OCI-LY7 (cell line): ENCODE results near the gene BEND7. TPM values are rescaled to one million over a fixed set of nuclear protein-coding genes. Genes with fewer than 3 reads are reported as not detected.

Experiments
- BruUV-seq: library from RNA; stranded (reverse); fragments of 400-500 nt; replicated peaks from 2 replicates; lab custom pipeline; 2021; lab: Mats Ljungman, UMichigan
- CTCF ChIA-PET: fragments of 300-600 bp; sonication (Branson Sonifier 250); formaldehyde crosslinking; loops from one replicate; lab custom pipeline; 2022; ENCODE audit warnings: antibody characterized with exemption; ENCODE audit not compliant: unreplicated experiment; lab: Charles Lee
- POLR2A ChIA-PET: fragments of 300-600 bp; sonication (Branson Sonifier 250); formaldehyde crosslinking; loops from one replicate; lab custom pipeline; 2022; ENCODE audit warnings: antibody characterized with exemption; lab: Charles Lee
- DNase-seq: peaks from one replicate; pipeline ENCODE4 v3.0.0-alpha.2; 2015; ENCODE audit warnings: low spot score
- H2AFZ ChIP-seq: fragments of 200-600 bp; sonication (generic), shearing (Covaris generic); 2 replicates; pipeline ENCODE4 v1.6.1; 2014; ENCODE audit warnings: mild to moderate bottlenecking, antibody characterized with exemption, low read length, moderate library complexity
- H3K27ac ChIP-seq: fragments of 200-600 bp; sonication (generic); 2 replicates; pipeline ENCODE4 v1.5.1; 2014; ENCODE audit warnings: mixed run types, low read depth, mild to moderate bottlenecking, moderate library complexity, low read length, inconsistent platforms; ENCODE audit not compliant: poor library complexity, severe bottlenecking
- H3K36me3 ChIP-seq: fragments of 200-600 bp; sonication (generic); 2 replicates; pipeline ENCODE4 v1.6.1; 2014; ENCODE audit warnings: mild to moderate bottlenecking, antibody characterized with exemption, low read length, moderate library complexity, mixed read lengths; ENCODE audit not compliant: insufficient read depth
- H3K4me1 ChIP-seq: fragments of 200-600 bp; sonication (generic); 2 replicates; pipeline ENCODE4 v1.5.1; 2014; ENCODE audit warnings: mild to moderate bottlenecking, low read length; ENCODE audit not compliant: insufficient read depth, poor library complexity, severe bottlenecking
- H3K4me2 ChIP-seq: fragments of 200-600 bp; sonication (generic); 2 replicates; pipeline ENCODE4 v1.6.1; 2014; ENCODE audit warnings: mild to moderate bottlenecking, low read length
- H3K4me3 ChIP-seq: fragments of 200-600 bp; sonication (generic); 2 replicates; pipeline ENCODE4 v1.5.1; 2014; ENCODE audit warnings: mild to moderate bottlenecking, low read depth, low read length; ENCODE audit not compliant: poor library complexity, severe bottlenecking
- H3K79me2 ChIP-seq: fragments of 200-600 bp; sonication (generic); 2 replicates; pipeline ENCODE4 v1.6.1; 2016; ENCODE audit warnings: low read depth, mild to moderate bottlenecking, low read length, moderate library complexity, mixed read lengths; ENCODE audit not compliant: insufficient read depth
- H3K9me2 ChIP-seq: fragments of 200-600 bp; sonication (generic); 2 replicates; pipeline ENCODE4 v1.6.1; 2016; ENCODE audit warnings: mild to moderate bottlenecking, low read length, mixed read lengths; ENCODE audit not compliant: insufficient read depth
- H3K9me3 ChIP-seq: fragments of 200-600 bp; sonication (generic); 2 replicates; pipeline ENCODE4 v1.6.1; 2014; ENCODE audit warnings: mild to moderate bottlenecking, mixed run types, low read length, mixed read lengths
- H4K20me1 ChIP-seq: fragments of 200-600 bp; sonication (generic); 2 replicates; pipeline ENCODE4 v1.6.1; 2014; ENCODE audit warnings: mild to moderate bottlenecking, antibody characterized with exemption, low read length, moderate library complexity, mixed read lengths; ENCODE audit not compliant: insufficient read depth
- CTCF ChIP-seq: fragments of 200-600 bp; sonication (generic); conservative IDR thresholded peaks from 2 replicates; pipeline ENCODE4 v1.5.1; 2014; ENCODE audit warnings: mild to moderate bottlenecking, antibody characterized with exemption, low read length, moderate library complexity, mixed read lengths
- EZH2phosphoT487 ChIP-seq: fragments of 200-600 bp; sonication (generic); IDR thresholded peaks from 2 replicates; pipeline ENCODE4 v1.6.1; 2018; ENCODE audit warnings: low read depth, borderline replicate concordance, mild to moderate bottlenecking, mixed run types, antibody characterized with exemption, low read length, moderate library complexity, mixed read lengths
- intact Hi-C: fragments of 100-400 bp; cut with micrococcal nuclease; formaldehyde crosslinking; loops from one replicate; pipeline ENCODE4 v1.10.0; 2022; ENCODE audit not compliant: unreplicated experiment
- small RNA-seq: library from RNA; depleted of rRNA; stranded (forward); fragments of <200 nt; gene quantifications from one replicate; pipeline ENCODE3, GENCODE V24; 2014
- total RNA-seq, 2 experiments: library from RNA; depleted of rRNA in 1 of 2; stranded (reverse); fragments of >200 nt in 1 of 2; shearing (Covaris generic) in 1 of 2; gene quantifications; 2 replicates each; pipeline ENCODE4 v1.2.3, GENCODE V29; 2014 to 2022

The BEND7 gene
- total RNA-seq, 2 experiments from 2014 or later, result not detected

- Histone ChIP-seq H3K36me3 (no peaks in the 10 kb centered on the region), H3K4me3 (no peak overlapping the region), H3K4me1 (no peaks in the 10 kb centered on the region), H3K27ac (no peak overlapping the region), H4K20me1 (no peaks in the 10 kb centered on the region), H3K9me2 (no peaks in the 10 kb centered on the region), H2AFZ (no peak overlapping the region), H3K79me2 (no peaks in the 10 kb centered on the region), H3K9me3 (no peaks in the 10 kb centered on the region), H3K4me2 (no peak overlapping the region)
- intact Hi-C loops, result no loop called here
- TF ChIP-seq EZH2phosphoT487 (no peak), CTCF (no peak)
- DNase-seq, result no peak
- no TSS peak for BruUV-seq
- CTCF ChIA-PET, result no interaction called here
- POLR2A ChIA-PET, result no interaction called here
Observed at GRCh38 chr10:13395540-13395939, 133.3 kb downstream of the BEND7 start.

GRCh38 chr10:13393640-13394039 lies 135.2 kb downstream of the BEND7 start:
- no peaks in the 10 kb centered on the region for H3K79me2 ChIP-seq
- POLR2A ChIA-PET, result interaction anchor here (0.7 kb wide), 1 partner anchor 90 kb away, joined by 3 read pairs; no protein-coding TSS in a partner anchor
- no peaks in the 10 kb centered on the region for H3K9me3 ChIP-seq
- H4K20me1 ChIP-seq, result no peaks in the 10 kb centered on the region
- H3K4me3 ChIP-seq, result no peak overlapping the region
- no peaks in the 10 kb centered on the region for H3K4me1 ChIP-seq
- H3K36me3 ChIP-seq, result no peaks in the 10 kb centered on the region
- H3K27ac ChIP-seq, result no peak overlapping the region
- no peak for TF ChIP-seq CTCF
- TF ChIP-seq EZH2phosphoT487, result no peak
- intact Hi-C loops, result no loop called here
- no peak overlapping the region for H2AFZ ChIP-seq
- no peaks in the 10 kb centered on the region for H3K9me2 ChIP-seq
- CTCF ChIA-PET, result no interaction called here
- H3K4me2 ChIP-seq, result no peak overlapping the region
- no TSS peak for BruUV-seq
- DNase-seq, result no peak

- DNase-seq, result no peak
- ChIA-PET POLR2A (no interaction called here), CTCF (no interaction called here)
- Histone ChIP-seq H2AFZ (no peak overlapping the region), H3K9me2 (no peaks in the 10 kb centered on the region), H4K20me1 (no peaks in the 10 kb centered on the region), H3K36me3 (no peaks in the 10 kb centered on the region), H3K4me2 (no peak overlapping the region), H3K9me3 (no peaks in the 10 kb centered on the region), H3K4me1 (no peaks in the 10 kb centered on the region), H3K79me2 (no peaks in the 10 kb centered on the region), H3K27ac (no peak overlapping the region), H3K4me3 (no peak overlapping the region)
- intact Hi-C loops, result no loop called here
- TF ChIP-seq CTCF (no peak), EZH2phosphoT487 (no peak)
- no TSS peak for BruUV-seq
Observed at GRCh38 chr10:13392701-13393100, 136.1 kb downstream of the BEND7 start.

Small RNA genes lying within 50 kb of the gene (small RNA-seq; reads per million reads assigned to genes)
- gene RF00019, result not detected

Other genes with a start within 250 kb of the BEND7 start
- gene PHYH, start 228.9 kb downstream of the BEND7 start, total RNA-seq (2014; rRNA removed; shearing (Covaris generic)), result 6.9 and 7.4 TPM in 2 replicates
- gene PHYH, start 228.9 kb downstream of the BEND7 start, total RNA-seq (2022), result 15.1 and 17.8 TPM in 2 replicates
- 72.7 and 115 TPM in 2 replicates for gene SEPHS1, start 180.7 kb downstream of the BEND7 start, total RNA-seq (2014; rRNA removed; shearing (Covaris generic))
- gene SEPHS1, start 180.7 kb downstream of the BEND7 start, total RNA-seq (2022), result 113 and 127 TPM in 2 replicates
- 21.1 and 32.4 TPM in 2 replicates for gene PRPF18, start 58.0 kb upstream of the BEND7 start, total RNA-seq (2014; rRNA removed; shearing (Covaris generic))
- gene PRPF18, start 58.0 kb upstream of the BEND7 start, total RNA-seq (2022), result 23.3 and 24.1 TPM in 2 replicates